ENCODE results near the gene HPSE2.

- TF ChIP-seq CTCF (IDR thresholded peaks at IDR 0.05) (no peak), POLR2AphosphoS5 (IDR thresholded peaks at IDR 0.05) (no peak), POLR2A (IDR thresholded peaks at IDR 0.05) (no peak)
Observed at GRCh38 chr10:98885378-98885777, 350.3 kb downstream of the HPSE2 start.
